ENCODE results near the gene MRPL27.

MRPL27 gene

DNA sequence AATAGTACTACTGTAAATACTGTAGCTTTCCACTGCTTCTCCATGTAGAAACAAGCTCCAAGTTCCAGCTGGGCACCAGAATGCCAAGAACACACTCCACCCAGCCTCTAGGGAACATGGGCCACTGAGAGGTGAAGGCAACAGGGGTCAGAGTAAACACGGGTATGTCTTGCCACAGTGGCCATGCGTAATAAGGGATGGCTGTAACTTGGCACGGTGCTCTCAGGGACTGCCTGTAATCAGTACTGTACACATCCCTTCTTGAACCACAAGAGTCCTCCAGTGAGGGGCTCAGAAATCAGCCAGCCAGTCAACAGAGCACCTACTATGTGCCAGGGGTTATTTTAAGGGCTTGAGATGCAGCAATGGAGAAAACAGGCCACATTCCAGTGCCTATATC lies 13.5 kb upstream of the MRPL27 start:
- no peak for DNase-seq (ENCODE audit: low read depth, low spot score)

DNA sequence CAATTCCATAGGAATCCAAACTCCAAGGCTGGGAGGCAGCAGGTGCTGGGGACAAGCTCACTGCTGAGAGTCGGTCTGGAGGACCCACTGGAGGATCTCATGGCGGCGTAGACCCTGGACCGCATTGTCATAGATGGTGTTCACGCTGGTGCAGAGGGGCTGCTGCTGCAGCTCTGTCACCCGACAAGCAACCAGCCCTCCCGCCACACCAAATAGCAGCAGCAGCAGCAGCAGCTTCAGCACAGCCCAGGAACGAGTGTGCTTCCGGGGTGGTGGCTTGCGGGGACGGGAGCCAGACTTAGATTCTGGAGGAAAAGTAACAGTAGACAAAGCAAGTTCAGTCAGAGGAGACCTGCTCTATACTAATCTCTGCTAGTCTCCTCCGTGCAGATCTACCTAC lies 9.9 kb upstream of the MRPL27 start:
- DNase-seq (ENCODE audit: low read depth, low spot score), result no peak

DNA sequence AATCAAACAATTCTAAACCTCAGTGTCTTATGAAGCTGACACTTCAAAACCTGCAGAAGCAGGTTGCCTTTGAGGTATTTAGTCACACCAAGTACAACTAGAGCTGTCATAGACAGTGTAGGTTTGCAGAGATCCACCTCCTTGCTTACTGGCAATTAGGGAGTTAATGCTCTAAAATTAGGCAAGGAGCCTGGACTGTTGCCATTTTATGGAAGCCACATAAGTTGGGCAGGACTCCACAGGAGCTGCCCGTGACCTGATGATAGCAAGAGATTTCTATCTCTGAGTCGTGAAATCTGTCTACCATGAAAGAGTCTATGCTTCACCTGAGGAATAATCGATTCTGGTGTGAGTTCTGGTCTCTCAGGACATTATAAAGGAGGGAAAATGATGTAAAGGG lies 8.9 kb upstream of the MRPL27 start:
- DNase-seq (ENCODE audit: low read depth, low spot score), result no peak

DNA sequence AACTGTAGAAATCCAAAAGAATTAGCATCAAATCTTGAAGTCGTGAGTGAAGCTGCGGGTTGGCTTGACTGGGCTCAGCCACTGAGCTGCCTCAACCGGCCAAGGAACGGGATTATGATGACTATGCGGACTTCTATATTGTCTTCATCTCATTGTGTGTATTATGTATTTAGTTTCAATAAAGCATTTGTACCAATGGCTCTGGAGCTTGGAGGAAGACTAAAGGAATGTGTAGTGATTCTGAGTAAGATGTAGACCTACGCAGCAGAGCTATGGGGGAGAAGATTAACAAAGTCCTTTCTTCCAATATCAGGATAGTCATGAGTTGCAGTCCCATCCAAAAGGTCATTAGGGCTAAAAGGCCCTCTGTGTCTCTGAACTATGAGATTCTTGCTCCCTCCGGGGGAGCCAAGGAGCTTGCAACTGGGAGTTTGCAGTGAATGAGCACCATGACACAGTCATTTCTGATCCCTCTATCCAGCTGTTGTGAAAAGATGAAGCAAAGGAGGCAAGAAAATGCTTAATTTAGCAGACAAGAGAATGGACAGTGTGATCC lies 8.4 kb upstream of the MRPL27 start:
- no peak for DNase-seq (ENCODE audit: low read depth, low spot score)

DNA sequence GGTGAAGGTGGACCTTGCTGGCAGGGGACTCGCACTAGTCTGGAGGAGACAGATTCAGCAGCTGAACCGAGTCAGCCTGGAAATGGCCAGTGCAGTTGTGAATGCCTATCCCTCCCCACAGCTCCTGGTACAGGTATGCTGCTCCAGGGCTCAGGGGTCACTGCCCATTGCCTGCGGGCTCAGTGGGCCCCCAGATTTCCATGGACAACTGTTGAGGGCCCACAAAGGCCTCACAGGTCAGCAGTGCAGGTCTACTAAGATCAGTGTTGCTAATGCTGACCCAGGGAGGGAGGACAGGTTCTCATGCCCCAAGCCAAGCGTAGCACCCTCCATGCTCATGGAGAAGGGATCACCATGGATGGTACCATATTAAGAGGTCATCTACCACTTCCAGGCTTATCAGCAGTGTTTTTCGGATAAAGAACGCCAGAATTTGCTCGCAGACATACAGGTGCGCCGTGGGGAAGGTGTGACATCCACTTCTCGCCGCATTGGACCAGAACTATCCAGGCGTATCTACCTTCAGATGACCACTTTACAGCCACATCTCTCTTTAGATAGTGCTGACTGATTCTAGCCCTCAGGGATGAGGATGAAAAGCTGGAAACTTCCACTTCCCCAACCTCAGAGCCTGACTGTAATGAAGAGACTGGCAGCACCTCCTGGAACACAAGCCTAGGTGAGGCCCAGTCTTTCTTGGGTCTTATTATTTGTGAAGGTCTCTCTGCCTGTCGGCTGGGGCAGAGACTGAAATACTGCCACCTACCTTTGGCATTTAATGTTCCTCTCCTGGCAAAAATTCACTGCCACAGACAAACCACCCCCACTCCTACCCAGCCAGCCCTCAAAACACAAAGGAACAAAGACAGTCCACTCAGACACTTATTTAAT lies 7.6 kb upstream of the MRPL27 start:
- DNase-seq (ENCODE audit: low read depth, low spot score), result no peak

DNA sequence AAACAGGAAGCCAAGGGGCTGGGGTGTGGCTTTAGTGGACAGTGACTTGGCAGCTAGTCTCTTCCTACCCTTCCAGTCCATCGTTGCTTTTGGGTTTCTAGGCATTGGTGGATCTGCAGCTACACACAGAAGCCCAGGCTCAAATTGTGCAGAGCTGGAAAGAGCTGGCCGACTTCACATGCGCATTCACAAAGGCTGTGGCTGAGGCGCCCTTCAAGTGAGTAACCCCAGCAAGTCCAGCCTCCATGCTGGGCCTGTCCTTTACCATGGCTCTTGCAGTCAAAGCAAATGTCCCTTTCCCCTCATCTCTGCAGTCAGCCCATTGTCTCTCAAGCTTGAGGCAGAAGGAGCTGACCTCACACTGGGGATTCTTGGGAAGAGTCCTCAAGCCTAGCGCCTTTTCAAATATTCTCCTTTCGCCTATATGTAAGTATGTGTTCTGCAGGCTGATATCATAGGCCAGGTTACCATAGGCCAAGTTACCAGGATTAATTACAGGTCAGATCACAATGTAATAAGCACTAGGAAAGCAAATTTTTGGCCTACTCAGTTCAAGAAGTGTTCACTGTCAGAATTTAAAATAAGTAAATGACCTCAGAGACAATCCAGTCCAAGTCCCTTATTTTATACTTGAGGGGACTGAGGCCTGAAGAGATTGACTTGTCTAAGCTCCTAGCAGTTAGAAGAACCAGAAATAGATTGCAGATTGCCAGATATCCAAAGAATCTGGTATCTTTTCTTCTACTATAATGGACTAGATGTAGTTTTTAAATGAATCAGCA lies 6.6 kb upstream of the MRPL27 start:
- no peak for DNase-seq (ENCODE audit: low read depth, low spot score)

DNA sequence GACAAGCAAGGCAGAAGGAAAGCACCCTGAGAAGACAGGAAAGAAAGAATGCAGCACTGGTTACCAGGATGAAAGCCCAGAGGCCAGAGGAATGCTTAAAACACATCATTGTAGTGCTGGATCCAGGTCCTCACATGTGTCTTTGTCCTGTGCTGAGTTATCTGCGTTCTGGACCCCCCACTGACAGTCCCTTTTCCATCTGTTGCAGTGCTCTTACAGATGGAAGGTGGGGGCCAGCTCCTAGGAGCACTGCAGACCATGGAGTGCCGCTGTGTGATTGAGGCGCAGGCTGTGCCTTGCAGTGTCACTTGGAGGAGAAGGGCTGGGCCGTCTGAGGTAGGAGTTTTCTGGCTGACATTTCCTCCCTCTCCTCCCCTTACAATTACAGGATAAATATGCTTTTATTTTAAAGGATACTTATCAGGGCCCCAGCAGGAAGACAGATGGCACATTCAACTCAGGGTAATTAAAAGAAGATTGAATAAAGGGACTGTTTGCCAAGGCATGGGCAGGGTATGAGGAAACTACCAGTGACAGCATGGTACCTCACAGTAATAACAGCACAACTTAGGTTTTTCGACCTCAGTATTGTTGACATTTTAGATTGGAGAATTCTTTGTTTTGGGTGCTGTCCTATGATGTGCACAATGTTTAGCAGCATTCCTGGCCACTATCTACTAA lies 3.0 kb upstream of the MRPL27 start:
- DNase-seq (ENCODE audit: low read depth, low spot score), result no peak

DNA sequence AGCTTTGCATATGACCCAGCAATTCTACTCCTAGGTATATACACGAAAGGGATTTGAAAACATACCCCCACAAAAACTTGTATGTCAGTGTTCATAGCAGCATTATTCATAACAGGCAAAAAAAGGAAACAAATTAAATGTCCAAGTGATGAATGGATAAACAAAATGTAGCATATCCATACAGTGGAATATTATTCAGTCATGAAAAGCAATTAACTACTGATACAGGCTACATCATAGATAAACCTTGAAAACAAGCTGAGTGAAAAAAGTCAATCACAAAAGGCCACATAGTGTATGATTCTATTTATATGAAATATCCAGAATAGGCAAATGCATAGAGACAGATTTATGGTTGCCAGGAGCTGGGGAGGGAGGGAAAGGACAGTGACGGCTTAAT lies 721 bp upstream of the MRPL27 start:
- DNase-seq (ENCODE audit: low read depth, low spot score), result no peak

DNA sequence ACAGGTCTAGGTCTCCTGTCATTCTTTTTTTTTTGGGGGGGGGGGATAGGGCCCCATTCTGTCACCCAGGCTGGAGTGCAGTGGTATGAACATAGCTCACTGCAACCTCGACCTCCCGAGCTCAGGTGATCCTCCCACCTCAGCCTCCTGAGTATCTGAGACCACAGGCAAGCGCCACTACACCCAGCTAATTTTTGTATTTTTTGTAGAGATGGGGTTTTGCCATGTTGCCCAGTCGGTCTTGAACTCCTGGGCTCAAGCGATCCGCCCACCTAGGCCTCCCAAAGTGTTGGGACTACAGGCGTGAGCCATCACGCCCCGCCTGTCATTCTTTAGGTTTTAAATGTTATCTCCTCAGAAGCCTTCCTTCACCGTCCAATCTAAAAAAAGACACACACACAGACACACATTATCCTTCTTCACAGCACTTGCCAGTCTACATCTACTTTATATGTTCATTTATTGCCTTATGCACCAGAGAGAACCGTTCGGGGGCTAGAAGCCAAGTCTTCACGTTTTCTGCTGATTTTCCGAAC lies 694 bp downstream of the MRPL27 start:
- DNase-seq (ENCODE audit: low read depth, low spot score), result no peak

DNA sequence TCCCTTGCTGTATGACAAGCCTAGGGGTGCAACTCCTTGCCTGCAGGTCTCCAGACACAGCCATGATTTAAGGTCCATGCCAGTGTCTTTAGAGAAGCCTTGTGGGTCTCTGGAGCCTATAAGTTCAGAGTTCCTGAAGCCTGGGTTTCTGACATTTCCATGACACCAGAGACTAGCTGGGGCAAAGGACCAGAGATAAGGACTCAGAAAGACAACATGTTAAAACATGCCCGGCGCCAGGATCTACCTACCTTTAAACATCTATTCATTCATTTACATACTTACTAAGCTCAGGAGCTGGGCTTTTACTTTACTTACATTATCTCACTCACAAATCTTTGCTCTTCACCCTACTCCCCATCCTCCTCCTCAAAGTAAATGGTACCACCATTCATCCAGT lies 1.5 kb downstream of the MRPL27 start:
- DNase-seq (ENCODE audit: low read depth, low spot score), result no peak

DNA sequence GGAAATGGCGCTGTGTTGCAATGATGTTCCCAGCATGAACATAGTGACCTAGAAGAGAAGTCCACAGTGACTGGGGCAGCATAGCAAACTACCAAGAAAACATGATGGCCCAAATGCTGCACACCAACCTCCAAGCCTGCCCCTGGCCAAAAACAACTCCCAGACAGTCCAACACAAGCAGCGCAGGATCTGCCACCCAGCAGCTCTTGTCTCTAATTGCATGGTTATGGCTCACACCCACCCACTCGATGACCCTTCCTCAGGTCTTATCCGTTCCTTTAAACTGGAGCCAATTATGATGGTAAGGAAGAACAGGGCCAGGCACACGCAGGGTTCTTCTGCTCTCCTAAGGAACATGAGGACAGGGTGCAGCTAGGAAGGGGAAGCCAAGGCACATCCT lies 2.9 kb downstream of the MRPL27 start:
- DNase-seq (ENCODE audit: low read depth, low spot score), result no peak

DNA sequence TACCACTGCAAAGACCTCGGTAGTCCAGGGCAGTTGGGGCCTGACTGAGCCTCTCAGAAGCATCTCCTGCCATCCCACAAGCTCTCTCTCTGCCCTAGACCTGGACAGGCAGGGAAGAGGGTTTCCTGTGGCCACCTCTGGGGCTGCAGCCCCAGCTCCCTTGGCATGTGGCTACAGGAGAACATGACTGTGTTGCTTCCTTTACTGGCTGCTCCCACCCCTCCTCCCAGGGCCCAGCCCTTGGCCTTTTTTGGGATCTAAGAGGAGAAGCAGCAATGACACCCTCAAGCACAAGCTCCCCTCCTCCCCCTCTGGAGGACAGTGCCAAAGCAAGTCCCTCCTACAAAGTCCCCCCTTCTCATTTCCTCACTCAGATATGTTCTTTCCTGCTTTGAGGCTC lies 5.6 kb downstream of the MRPL27 start:
- DNase-seq (ENCODE audit: low read depth, low spot score), result no peak

DNA sequence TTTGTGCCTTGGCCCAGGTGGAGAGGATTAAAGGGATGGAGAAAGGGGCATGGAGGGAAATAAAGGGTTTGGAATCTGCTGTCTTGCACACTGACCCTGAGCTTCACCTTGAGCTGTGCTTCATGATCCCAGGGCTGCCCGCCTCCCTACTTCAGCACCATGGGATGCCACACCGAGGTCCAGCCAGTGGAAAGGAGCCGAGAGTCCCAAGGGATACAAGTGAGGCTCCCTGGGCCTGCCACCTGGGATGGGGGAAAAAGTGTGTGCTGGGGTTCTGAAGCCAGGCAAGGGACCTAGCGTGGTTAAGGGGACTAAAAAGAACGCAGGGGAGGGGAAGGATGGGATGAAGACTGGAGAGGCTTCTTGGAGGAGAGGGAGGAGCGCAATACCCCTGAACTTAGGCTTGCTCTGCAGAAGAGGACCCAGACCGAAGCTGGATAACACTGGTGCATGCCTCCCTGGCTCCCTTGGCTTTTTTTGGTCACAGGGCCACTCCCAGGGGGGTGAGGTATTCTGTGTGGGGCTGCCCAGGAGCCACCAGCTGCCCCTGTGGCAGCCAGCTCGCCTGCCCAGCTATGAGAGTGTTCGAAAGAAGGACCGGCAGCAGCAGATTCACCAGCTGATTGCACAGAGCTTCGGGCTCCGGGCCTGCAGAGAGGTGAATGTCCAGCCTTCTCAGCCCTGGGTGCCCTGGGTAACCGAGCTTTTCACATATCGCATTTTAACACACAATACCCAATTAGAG lies 7.2 kb downstream of the MRPL27 start:
- no peak for DNase-seq (ENCODE audit: low read depth, low spot score)

DNA sequence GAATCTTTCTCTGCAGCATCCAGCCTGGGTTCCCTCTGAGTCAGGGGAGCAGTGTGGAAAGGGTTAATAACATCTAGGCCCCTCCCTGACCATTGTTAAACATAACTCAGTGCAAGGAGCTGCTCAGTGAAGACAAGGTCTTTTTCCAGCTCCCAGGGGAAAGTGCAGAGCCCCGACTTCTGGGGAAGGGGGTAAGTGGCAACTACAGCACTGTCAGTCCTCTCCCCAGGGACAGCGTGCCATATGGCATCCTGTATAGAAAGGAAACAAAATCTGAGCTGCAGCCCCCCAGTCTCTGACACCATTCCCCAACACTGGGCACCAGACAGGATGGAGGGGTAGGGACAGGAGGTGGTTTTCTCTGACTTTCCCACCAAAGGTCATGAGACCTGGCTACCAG lies 7.8 kb downstream of the MRPL27 start:
- DNase-seq (ENCODE audit: low read depth, low spot score), result no peak

DNA sequence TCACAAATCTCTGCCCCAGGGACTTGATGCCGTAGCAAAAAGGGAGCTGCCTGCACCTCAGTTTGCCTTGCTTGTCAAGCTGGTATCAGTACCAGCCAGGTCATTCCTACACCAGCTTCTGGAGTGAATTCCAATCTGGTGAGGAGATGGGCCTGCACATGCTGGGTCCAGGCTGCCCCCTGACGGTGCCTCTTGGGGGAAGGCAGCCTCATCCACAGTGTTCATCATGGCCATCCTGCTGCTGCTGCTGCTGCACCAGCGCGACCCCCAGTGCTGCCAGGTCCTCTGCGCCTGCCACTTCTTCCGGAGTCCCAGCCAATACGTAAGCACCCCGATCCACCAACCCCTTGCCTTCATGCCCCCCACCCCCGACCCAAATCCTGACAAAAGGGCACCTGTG lies 8.3 kb downstream of the MRPL27 start:
- DNase-seq (ENCODE audit: low read depth, low spot score), result no peak

DNA sequence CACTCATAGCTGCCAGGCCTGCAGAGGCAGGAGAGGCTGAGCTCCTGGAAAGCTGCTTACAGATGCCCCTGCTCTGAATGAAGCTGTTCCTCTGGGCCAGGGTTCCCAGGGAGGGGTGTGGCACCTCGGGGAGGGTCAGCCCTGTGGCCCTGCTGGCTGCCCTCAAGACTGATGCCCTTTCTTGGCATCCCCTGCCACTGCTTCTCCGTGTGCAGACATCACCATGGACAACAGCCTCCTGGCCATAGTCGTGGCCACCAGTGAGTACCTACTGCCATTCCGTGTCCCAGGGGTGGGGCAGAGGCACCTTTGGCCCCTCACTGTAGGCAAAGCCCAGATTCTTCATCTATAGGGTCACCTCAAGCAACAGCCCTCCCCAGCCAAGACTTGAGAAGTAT lies 8.9 kb downstream of the MRPL27 start:
- no peak for DNase-seq (ENCODE audit: low read depth, low spot score)

DNA sequence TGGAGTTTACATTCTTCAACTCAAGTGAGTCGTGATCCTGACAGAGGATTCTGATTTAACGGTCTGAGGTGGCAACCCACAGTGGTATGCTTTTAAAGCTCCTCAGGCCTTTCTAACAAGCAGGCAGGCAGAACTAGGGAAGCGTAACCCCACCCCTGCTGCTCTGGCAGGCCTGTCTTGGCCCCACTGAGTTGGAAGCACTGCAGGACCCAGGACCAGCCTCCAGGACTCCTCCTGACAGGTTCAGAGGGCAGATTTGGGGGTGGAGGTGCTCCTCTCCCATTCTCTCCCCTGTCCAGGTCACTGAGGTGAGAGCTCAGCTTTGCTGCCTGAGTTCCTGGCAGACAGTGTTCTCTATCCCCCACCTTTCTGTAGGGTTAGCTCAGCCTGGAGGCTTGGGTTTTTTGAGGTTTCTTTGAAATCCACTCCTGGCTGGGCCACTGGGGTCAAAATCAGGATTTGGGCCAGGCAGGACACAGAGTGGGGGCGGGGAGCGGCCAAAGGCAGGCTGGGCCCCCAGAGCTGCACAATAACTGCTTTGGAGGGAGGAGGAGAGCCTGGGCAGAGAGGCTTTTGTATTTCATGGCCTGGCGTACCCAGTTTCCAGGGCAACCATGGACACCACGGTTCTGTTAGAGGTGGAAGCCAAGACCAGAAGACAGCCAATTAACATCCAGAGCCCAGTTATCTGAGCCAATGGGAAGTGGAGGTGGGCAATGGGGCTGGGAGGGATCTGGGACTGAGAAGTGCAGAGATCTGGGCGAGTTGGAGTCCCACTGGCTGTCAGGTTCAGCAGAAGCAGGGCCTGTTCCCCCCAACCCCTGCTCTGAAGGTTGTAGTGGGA lies 9.5 kb downstream of the MRPL27 start:
- DNase-seq (ENCODE audit: low read depth, low spot score), result no peak

DNA sequence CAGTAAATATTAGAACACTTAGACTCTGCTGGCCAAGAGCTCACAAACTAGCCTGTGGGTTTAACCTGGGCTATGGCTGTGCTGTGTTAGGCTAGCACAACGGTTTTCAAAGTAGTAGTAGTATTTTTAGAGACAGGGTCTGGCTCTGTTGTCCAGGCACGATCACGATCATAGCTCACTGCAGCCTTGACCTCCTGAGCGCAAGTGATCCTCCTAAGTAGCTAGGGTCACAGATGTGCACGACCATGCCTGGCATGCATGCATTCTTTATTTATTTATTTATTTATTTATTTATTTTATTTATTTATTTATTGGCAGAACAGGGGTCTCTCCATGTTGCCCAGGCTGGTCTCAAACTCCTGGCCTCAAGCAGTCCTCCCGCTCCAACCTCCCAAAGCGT lies 10.3 kb downstream of the MRPL27 start:
- DNase-seq (ENCODE audit: low read depth, low spot score), result no peak

DNA sequence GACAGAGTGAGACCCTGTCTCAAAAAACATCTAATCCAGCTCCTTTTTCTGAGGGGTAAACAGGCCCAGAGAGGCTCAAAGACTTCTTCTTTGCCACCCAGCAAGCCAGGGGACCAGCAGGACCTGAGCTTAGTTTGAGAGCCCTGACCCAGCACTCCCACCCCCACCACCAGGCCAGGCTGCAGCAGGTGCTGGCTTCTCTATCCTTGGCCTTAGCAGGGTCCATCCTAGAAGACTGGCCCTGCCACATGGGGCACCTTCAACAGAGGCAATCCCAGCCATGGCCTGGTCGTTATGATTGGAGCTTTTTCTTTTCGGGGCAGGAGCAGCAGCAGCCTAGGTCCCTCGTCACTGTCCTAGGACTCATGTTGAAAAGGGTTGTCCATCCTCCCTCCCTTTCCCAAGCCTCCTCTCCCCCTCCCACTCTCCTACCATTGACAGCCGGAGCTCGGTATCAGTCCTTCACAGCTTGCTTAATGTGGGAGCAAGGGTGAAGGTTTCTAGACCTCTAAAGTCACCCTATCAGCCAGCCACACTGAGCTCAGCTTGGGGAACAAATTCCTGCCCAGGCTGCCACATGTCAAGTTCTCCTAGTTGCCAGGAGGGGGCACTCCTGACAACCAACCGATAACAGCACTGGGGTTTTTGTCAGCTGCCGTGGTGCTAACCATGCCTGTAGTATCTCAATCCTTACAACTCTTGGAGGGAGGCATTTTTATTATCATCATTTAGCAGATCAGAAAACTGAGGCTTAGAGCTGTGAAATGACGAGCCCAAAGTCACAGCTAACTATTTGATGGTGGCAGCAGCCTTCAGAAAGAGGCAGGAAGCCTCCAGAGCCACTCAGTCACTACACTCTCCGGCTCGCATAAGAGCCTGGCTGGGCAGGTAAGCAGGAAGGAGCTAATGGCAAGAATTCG lies 11.2 kb downstream of the MRPL27 start:
- no peak for DNase-seq (ENCODE audit: low read depth, low spot score)
